HepG2 (cell line): Measurements from ENCODE around the gene TRAPPC3. TPM values are rescaled to one million over a fixed set of nuclear protein-coding genes. Genes with fewer than 3 reads are reported as not detected.

Experiments
- ATRX ChIP-seq: sonication (generic); formaldehyde crosslinking; IDR thresholded peaks from 2 replicates; pipeline ENCODE4 v1.4.0; 2020; ENCODE audit warnings: missing genetic modification reagents, borderline replicate concordance
- FOXK1 ChIP-seq: sonication (generic); formaldehyde crosslinking; IDR thresholded peaks from 2 replicates; pipeline ENCODE4 v1.4.0; 2020; ENCODE audit warnings: low read depth, missing genetic modification reagents, borderline replicate concordance
- MNT ChIP-seq: fragments of 450-650 bp; IDR thresholded peaks from 2 replicates; pipeline ENCODE4 v1.6.1; 2016
- NFE2 ChIP-seq: sonication (generic); formaldehyde crosslinking; IDR thresholded peaks from 2 replicates; pipeline ENCODE4 v1.4.0; 2020; ENCODE audit warnings: missing genetic modification reagents
- NR3C1 ChIP-seq: sonication (generic); formaldehyde crosslinking; IDR thresholded peaks from 2 replicates; pipeline ENCODE4 v1.4.0; 2020; ENCODE audit warnings: missing genetic modification reagents
- PHF8 ChIP-seq: sonication (generic); formaldehyde crosslinking; IDR thresholded peaks from 2 replicates; pipeline ENCODE4 v1.5.0; 2020; ENCODE audit warnings: missing genetic modification reagents
- TEF ChIP-seq: sonication (generic); formaldehyde crosslinking; IDR thresholded peaks from 2 replicates; pipeline ENCODE4 v1.5.0; 2020; ENCODE audit warnings: missing genetic modification reagents
- U2AF1 ChIP-seq: fragments of 200-400 bp; formaldehyde crosslinking; optimal IDR thresholded peaks from 2 replicates; pipeline ENCODE3; 2017; ENCODE audit warnings: mild to moderate bottlenecking, low read depth, low read length
- ZBTB44 ChIP-seq: sonication (generic); formaldehyde crosslinking; IDR thresholded peaks from 2 replicates; pipeline ENCODE4 v1.4.0; 2020; ENCODE audit warnings: missing genetic modification reagents
- ZNF331 ChIP-seq: sonication (generic); formaldehyde crosslinking; IDR thresholded peaks from 2 replicates; pipeline ENCODE4 v1.4.0; 2020; ENCODE audit warnings: missing genetic modification reagents
- ZNF441 ChIP-seq: sonication (generic); formaldehyde crosslinking; IDR thresholded peaks from 2 replicates; pipeline ENCODE4 v1.7.0; 2021; ENCODE audit warnings: missing genetic modification reagents, borderline replicate concordance
- ZNF503 ChIP-seq: sonication (generic); formaldehyde crosslinking; IDR thresholded peaks from 2 replicates; pipeline ENCODE4 v1.4.0; 2020; ENCODE audit warnings: missing genetic modification reagents
- ZNF558 ChIP-seq: sonication (generic); formaldehyde crosslinking; IDR thresholded peaks from 2 replicates; pipeline ENCODE4 v1.9.0; 2022; ENCODE audit warnings: mild to moderate bottlenecking, missing genetic modification reagents, borderline replicate concordance
- ZNF615 ChIP-seq: sonication (generic); formaldehyde crosslinking; IDR thresholded peaks from 2 replicates; pipeline ENCODE4 v1.5.0; 2020; ENCODE audit warnings: mild to moderate bottlenecking, missing genetic modification reagents, borderline replicate concordance
- ZNF772 ChIP-seq: sonication (generic); formaldehyde crosslinking; IDR thresholded peaks from 2 replicates; pipeline ENCODE4 v1.5.0; 2020; ENCODE audit warnings: mild to moderate bottlenecking, missing genetic modification reagents
- ZNF775 ChIP-seq: sonication (generic); formaldehyde crosslinking; IDR thresholded peaks from 2 replicates; pipeline ENCODE4 v1.4.0; 2020; ENCODE audit warnings: missing genetic modification reagents, mild to moderate bottlenecking, moderate library complexity, borderline replicate concordance
- ZNF800 ChIP-seq: sonication (generic); formaldehyde crosslinking; IDR thresholded peaks from 2 replicates; pipeline ENCODE4 v1.4.0; 2020; ENCODE audit warnings: missing genetic modification reagents
- ZNF839 ChIP-seq: sonication (generic); formaldehyde crosslinking; IDR thresholded peaks from 2 replicates; pipeline ENCODE4 v1.4.0; 2020; ENCODE audit warnings: missing genetic modification reagents, mild to moderate bottlenecking, borderline replicate concordance
- ZNF891 ChIP-seq: sonication (generic); formaldehyde crosslinking; IDR thresholded peaks from 2 replicates; pipeline ENCODE4 v1.5.0; 2020; ENCODE audit warnings: mild to moderate bottlenecking, missing genetic modification reagents
- ZZZ3 ChIP-seq: sonication (generic); formaldehyde crosslinking; IDR thresholded peaks from 2 replicates; pipeline ENCODE4 v1.4.0; 2020; ENCODE audit warnings: missing genetic modification reagents, mild to moderate bottlenecking, borderline replicate concordance
- polyA plus RNA-seq, 8 experiments: library from polyadenylated mRNA; depleted of rRNA in 3 of 8; stranded (reverse) in 7 of 8; unstranded in 1 of 8; fragments of >200 nt; fragmentation: Illumina TruSeq in 4 of 8; extraction: Trizol in 4 of 8; gene quantifications; 2 replicates each; pipeline versions ENCODE4 v1.2.1 to v1.2.3, GENCODE V29; 2011 to 2016; ENCODE audit warnings: low read depth in 4 of 8, missing spikeins in 1 of 8, mixed read lengths in 1 of 8; ENCODE audit not compliant: insufficient read depth in 1 of 8
- total RNA-seq, 5 experiments: library from RNA; depleted of rRNA; stranded (reverse); fragments of >200 nt; fragmentation: Illumina TruSeq; extraction: Trizol; gene quantifications; 2 replicates each; pipeline ENCODE4 v1.2.3, GENCODE V29; 2016; ENCODE audit warnings: low read depth in 1 of 5

TRAPPC3 gene
- total and polyA plus RNA-seq, 2 of the 13 experiments (the other 11 are each of a cell fraction or from before 2014, with no cell fraction given), result 53.7 to 62.4 TPM

- peak; percentile 81 for TF ChIP-seq FOXK1
- TF ChIP-seq MNT, result peak; percentile 36; the same call in 1 of the 2 replicates
- peak; percentile 57; the same call in 1 of the 2 replicates for TF ChIP-seq ZNF558 (CRISPR knock-in tag)
- no peak for TF ChIP-seq NR3C1 (CRISPR knock-in tag)
- no peak for TF ChIP-seq ZNF775 (CRISPR knock-in tag)
- peak; percentile 89 for TF ChIP-seq ZNF772
- 0 out of 2 replicates have a peak, but pooled peaks have one; percentile 71 for TF ChIP-seq ZBTB44
- peak; percentile 37; the same call in 1 of the 2 replicates for TF ChIP-seq ZNF891 (CRISPR knock-in tag)
- TF ChIP-seq PHF8 (CRISPR knock-in tag), result peak; percentile 95
- TF ChIP-seq U2AF1, result peak; percentile 96
- TF ChIP-seq ATRX (CRISPR knock-in tag), result no peak
- no peak for TF ChIP-seq NFE2 (CRISPR knock-in tag)
- peak; percentile 85; the same call in 1 of the 2 replicates for TF ChIP-seq ZZZ3 (CRISPR knock-in tag)
- TF ChIP-seq TEF, result no peak
- TF ChIP-seq ZNF839, result peak; percentile 74; the same call in 1 of the 2 replicates
- TF ChIP-seq ZNF615, result peak; percentile 86; the same call in 1 of the 2 replicates
- no peak; the same call in 1 of the 2 replicates for TF ChIP-seq ZNF800 (CRISPR knock-in tag)
- TF ChIP-seq ZNF331 (CRISPR knock-in tag), result peak; percentile 97
- TF ChIP-seq ZNF503, result peak; percentile 66
- peak; percentile 76; the same call in 1 of the 2 replicates for TF ChIP-seq ZNF441 (CRISPR knock-in tag)
Observed at GRCh38 chr1:36088577-36089392, 60.5 kb downstream of the TRAPPC3 start, which contains the start of gene ADPRS (continued).
